ENCODE measurements around the gene NLRP4. TPM values are rescaled to one million over a fixed set of nuclear protein-coding genes. Genes with fewer than 3 reads are reported as not detected.

The NLRP4 gene, protein sequence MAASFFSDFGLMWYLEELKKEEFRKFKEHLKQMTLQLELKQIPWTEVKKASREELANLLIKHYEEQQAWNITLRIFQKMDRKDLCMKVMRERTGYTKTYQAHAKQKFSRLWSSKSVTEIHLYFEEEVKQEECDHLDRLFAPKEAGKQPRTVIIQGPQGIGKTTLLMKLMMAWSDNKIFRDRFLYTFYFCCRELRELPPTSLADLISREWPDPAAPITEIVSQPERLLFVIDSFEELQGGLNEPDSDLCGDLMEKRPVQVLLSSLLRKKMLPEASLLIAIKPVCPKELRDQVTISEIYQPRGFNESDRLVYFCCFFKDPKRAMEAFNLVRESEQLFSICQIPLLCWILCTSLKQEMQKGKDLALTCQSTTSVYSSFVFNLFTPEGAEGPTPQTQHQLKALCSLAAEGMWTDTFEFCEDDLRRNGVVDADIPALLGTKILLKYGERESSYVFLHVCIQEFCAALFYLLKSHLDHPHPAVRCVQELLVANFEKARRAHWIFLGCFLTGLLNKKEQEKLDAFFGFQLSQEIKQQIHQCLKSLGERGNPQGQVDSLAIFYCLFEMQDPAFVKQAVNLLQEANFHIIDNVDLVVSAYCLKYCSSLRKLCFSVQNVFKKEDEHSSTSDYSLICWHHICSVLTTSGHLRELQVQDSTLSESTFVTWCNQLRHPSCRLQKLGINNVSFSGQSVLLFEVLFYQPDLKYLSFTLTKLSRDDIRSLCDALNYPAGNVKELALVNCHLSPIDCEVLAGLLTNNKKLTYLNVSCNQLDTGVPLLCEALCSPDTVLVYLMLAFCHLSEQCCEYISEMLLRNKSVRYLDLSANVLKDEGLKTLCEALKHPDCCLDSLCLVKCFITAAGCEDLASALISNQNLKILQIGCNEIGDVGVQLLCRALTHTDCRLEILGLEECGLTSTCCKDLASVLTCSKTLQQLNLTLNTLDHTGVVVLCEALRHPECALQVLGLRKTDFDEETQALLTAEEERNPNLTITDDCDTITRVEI
- not detected in 2 replicates for total RNA-seq

GRCh38 chr19:55836340-55836739 lies at the start of gene NLRP4:
Gene NLRP4 (plus strand): TSS chr19:55836540. CDS start chr19:55852081, 15,541 bp downstream.

DNA sequence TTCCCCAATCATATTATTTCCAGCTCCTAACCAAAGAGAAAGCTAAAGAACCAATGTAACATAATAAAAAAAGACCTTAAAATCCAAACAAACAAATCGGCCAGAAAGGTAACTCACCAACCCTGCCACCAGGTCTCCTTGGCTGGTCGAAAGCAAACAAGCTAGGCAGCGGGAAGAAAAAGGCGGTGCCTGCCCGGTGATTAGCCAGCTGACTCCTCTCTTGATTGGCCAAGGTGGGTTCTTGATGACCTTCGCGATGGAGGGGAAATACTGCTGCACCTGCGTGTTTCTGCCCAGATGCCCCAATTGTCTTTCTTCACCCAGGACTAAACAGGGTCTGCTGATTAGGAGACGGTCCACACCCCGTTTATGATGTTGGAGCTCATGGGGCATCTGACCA lies 4.5 kb upstream of the NLRP4 start, which contains the start of gene NLRP11:
Gene NLRP11 (minus strand): TSS at position 154 of the 400 bp plus-strand sequence. CDS start 13,825 bp downstream, outside the sequence.

Other genes with a start within 250 kb of the NLRP4 start
- gene FIZ1, start 237.0 kb upstream of the NLRP4 start, total RNA-seq = 3.9 and 7.3 TPM in 2 replicates
- gene ZNF524, start 236.3 kb upstream of the NLRP4 start, total RNA-seq = 10.2 and 10.4 TPM in 2 replicates
- 1.7 and 2.4 TPM in 2 replicates for gene ZNF865, start 230.9 kb upstream of the NLRP4 start, total RNA-seq
- gene ZNF784, start 212.0 kb upstream of the NLRP4 start, total RNA-seq = 7.0 and 8.5 TPM in 2 replicates
- 7.0 and 8.6 TPM in 2 replicates for gene ZNF580, start 195.5 kb upstream of the NLRP4 start, total RNA-seq
- 19.3 and 22.2 TPM in 2 replicates for gene ZNF581, start 192.9 kb upstream of the NLRP4 start, total RNA-seq
- 11.8 and 13.3 TPM in 2 replicates for gene CCDC106, start 188.3 kb upstream of the NLRP4 start, total RNA-seq
- 84.6 and 96.1 TPM in 2 replicates for gene U2AF2, start 181.5 kb upstream of the NLRP4 start, total RNA-seq
- 79.2 and 93.9 TPM in 2 replicates for gene EPN1, start 161.3 kb upstream of the NLRP4 start, total RNA-seq
- not detected in 2 replicates for gene NLRP9, start 98.1 kb upstream of the NLRP4 start, total RNA-seq
- gene RFPL4A, start 77.4 kb upstream of the NLRP4 start, total RNA-seq = not detected in 2 replicates
- not detected in 2 replicates for gene RFPL4AL1, start 67.4 kb upstream of the NLRP4 start, total RNA-seq
- gene NLRP11, start 4.5 kb upstream of the NLRP4 start, total RNA-seq = under 0.01 TPM in 1 of 2 replicates, not detected in the other
- gene NLRP13, start 95.8 kb downstream of the NLRP4 start, total RNA-seq = not detected in 2 replicates
- not detected in 2 replicates for gene NLRP8, start 111.3 kb downstream of the NLRP4 start, total RNA-seq
- gene NLRP5, start 150.2 kb downstream of the NLRP4 start, total RNA-seq = not detected in 2 replicates